K562 (cell line): ENCODE data around the gene PCID2. TPM values are rescaled to one million over a fixed set of nuclear protein-coding genes. Genes with fewer than 3 reads are reported as not detected.

Experiments
- ATAC-seq: fragments of 200-7000 bp; cut with Tn5 transposase; 3 replicates; pipeline ENCODE4 v1.9.1; 2020; ENCODE audit warnings: moderate library complexity
- BruUV-seq: library from RNA; stranded (reverse); fragments of 400-500 nt; replicated peaks from 2 replicates; lab custom pipeline; 2021; lab: Mats Ljungman, UMichigan
- CTCF ChIA-PET: fragments of 300-600 bp; formaldehyde crosslinking; extraction: SDS; loops from one replicate; lab custom pipeline; 2021; ENCODE audit warnings: low intra/inter-chr PET ratio; lab: Yijun Ruan, JAX
- POLR2A ChIA-PET: fragments of 300-600, 350-650 bp; sonication (Branson Sonifier 250); formaldehyde crosslinking; extraction: SDS; loops from one replicate; lab custom pipeline; 2021; ENCODE audit warnings: antibody characterized with exemption, inconsistent platforms; lab: Yijun Ruan, JAX
- DNase-seq, 4 experiments: peaks; one replicate each; pipeline versions ENCODE4 v3.0.0 to v3.0.0-alpha.2; 2011 to 2018; ENCODE audit warnings: low spot score in 3 of 4, mixed read lengths in 3 of 4; ENCODE audit errors: extremely low read depth in 1 of 4
- FAIRE-seq: peaks from 2 replicates; lab custom pipeline; 2011; peaks lifted over from hg19 to GRCh38; lab: Jason Lieb, UNC
- H2AFZ ChIP-seq: 2 replicates; pipeline ENCODE4 v1.6.0; 2011; ENCODE audit warnings: low read depth, low read length, control low read depth, inconsistent platforms
- H3K27ac ChIP-seq: fragments of 200-600 bp; 3 replicates; pipeline ENCODE4 v1.8.0; 2011; ENCODE audit warnings: low read depth, mild to moderate bottlenecking, control low read depth, inconsistent platforms, low read length, moderate library complexity, mixed read lengths; ENCODE audit errors: extremely low read depth
- H3K27me3 ChIP-seq, 2 experiments: fragments of 300-600 bp in 1 of 2; 2 replicates in 1 of 2; 3 replicates in 1 of 2; pipeline versions ENCODE4 v1.6.0 to v1.8.0; 2011; ENCODE audit warnings: inconsistent platforms in 2 of 2, low read length in 2 of 2, mild to moderate bottlenecking in 1 of 2, mixed read lengths in 1 of 2, moderate library complexity in 1 of 2; ENCODE audit not compliant: control insufficient read depth in 2 of 2, insufficient read depth in 2 of 2
- H3K36me3 ChIP-seq: fragments of 300-600 bp; 3 replicates; pipeline ENCODE4 v1.8.0; 2011; ENCODE audit warnings: mild to moderate bottlenecking, low read length, inconsistent platforms; ENCODE audit not compliant: control insufficient read depth, insufficient read depth
- H3K4me1 ChIP-seq, 2 experiments: fragments of 200-600 bp in 1 of 2; replicated peaks in 1 of 2; 2 replicates in 1 of 2; 3 replicates in 1 of 2; pipeline versions ENCODE4 v1.5.1 to v1.8.0; 2011; ENCODE audit warnings: inconsistent platforms in 2 of 2, low read length in 2 of 2, mild to moderate bottlenecking in 1 of 2, mixed read lengths in 1 of 2, moderate library complexity in 1 of 2; ENCODE audit not compliant: control insufficient read depth in 2 of 2, insufficient read depth in 2 of 2
- H3K4me2 ChIP-seq: 2 replicates; pipeline ENCODE4 v1.6.1; 2011; ENCODE audit warnings: low read length, control low read depth, inconsistent platforms, mixed read lengths; ENCODE audit not compliant: insufficient read depth
- H3K4me3 ChIP-seq: fragments of 200-600 bp; sonication (generic), shearing (Covaris generic); 2 replicates; pipeline ENCODE4 v1.5.1; 2016; ENCODE audit warnings: control low read depth, inconsistent platforms
- H3K79me2 ChIP-seq: fragments of 200-600 bp; 3 replicates; pipeline ENCODE4 v1.8.0; 2011; ENCODE audit warnings: low read length, inconsistent platforms; ENCODE audit not compliant: control insufficient read depth, insufficient read depth
- H3K9ac ChIP-seq, 2 experiments: 2 replicates each; pipeline versions ENCODE4 v1.6.0 to v1.6.1; 2011; ENCODE audit warnings: low read depth in 2 of 2, low read length in 2 of 2, control low read depth in 1 of 2, inconsistent platforms in 1 of 2, mild to moderate bottlenecking in 1 of 2, mixed read lengths in 1 of 2; ENCODE audit not compliant: insufficient read depth in 1 of 2
- H3K9me1 ChIP-seq: one replicate; pipeline ENCODE4 v1.6.0; 2011; ENCODE audit warnings: inconsistent platforms, mild to moderate bottlenecking, low read length, moderate library complexity; ENCODE audit not compliant: control insufficient read depth, insufficient read depth
- H3K9me3 ChIP-seq: replicated peaks from 2 replicates; pipeline ENCODE4 v1.5.1; 2011; ENCODE audit warnings: low read depth, low read length, inconsistent platforms; ENCODE audit not compliant: control insufficient read depth, insufficient read depth
- H4K20me1 ChIP-seq: replicated peaks from 2 replicates; pipeline ENCODE4 v1.6.1; 2011; ENCODE audit warnings: low read length, inconsistent platforms, mixed read lengths; ENCODE audit not compliant: control insufficient read depth, insufficient read depth
- MTF1 ChIP-seq: fragments of 250-450 bp; sonication (Bioruptor Pico); IDR thresholded peaks from 2 replicates; pipeline ENCODE4 v1.9.0; 2021; ENCODE audit warnings: moderate library complexity, mild to moderate bottlenecking, inconsistent platforms, borderline replicate concordance
- PCBP1 ChIP-seq: fragments of 200-400 bp; formaldehyde crosslinking; IDR thresholded peaks from 2 replicates; pipeline ENCODE4 v1.6.1; 2018; ENCODE audit warnings: mild to moderate bottlenecking, low read depth, low read length; ENCODE audit not compliant: poor library complexity, severe bottlenecking
- RFX5 ChIP-seq: IDR thresholded peaks from 2 replicates; pipeline ENCODE4 v1.6.1; 2011; ENCODE audit warnings: low read depth, mild to moderate bottlenecking, improper control_type of control experiment, low read length
- RUNX1 ChIP-seq: sonication (generic); IDR thresholded peaks from 2 replicates; pipeline ENCODE4 v1.6.1; 2016; ENCODE audit warnings: antibody characterized with exemption, low read depth
- WGBS: fragments of 100-300 bp; shearing (Covaris generic); methylation state at CpG from one replicate; pipeline ENCODE4 v1.1.6; 2016; ENCODE audit warnings: low coverage, mixed read lengths; ENCODE audit not compliant: insufficient coverage; ENCODE audit errors: missing lambda C conversion rate; 5-methylcytosine and 5-hydroxymethylcytosine counted together
- in situ Hi-C: fragments of 300-500 bp; cut with MboI; formaldehyde crosslinking; loops from 4 replicates; pipeline ENCODE4 v1.15.0; 2018; ENCODE audit warnings: inconsistent platforms, mixed read lengths
- intact Hi-C: fragments of 100-400 bp; cut with micrococcal nuclease; formaldehyde crosslinking; loops from 2 replicates; pipeline ENCODE4 v1.14.2; 2022
- polyA plus RNA-seq, 8 experiments: library from polyadenylated mRNA; depleted of rRNA in 4 of 8; stranded (reverse) in 5 of 8; unstranded in 3 of 8; fragments of >200 nt; fragmentation: Nextera tagmentation in 2 of 8; fragmentation: Illumina TruSeq in 1 of 8; extraction: Ambion mirVana in 2 of 8; extraction: Trizol in 1 of 8; gene quantifications; 2 replicates each; pipeline versions ENCODE4 v1.2.1 to v1.2.3, GENCODE V29; 2011 to 2014; ENCODE audit warnings: inconsistent platforms in 1 of 8, missing spikeins in 1 of 8
- total RNA-seq, 7 experiments: library from RNA; depleted of rRNA in 6 of 7; stranded (reverse); fragments of >200 nt in 6 of 7; fragmentation: Illumina TruSeq in 2 of 7; extraction: Trizol in 2 of 7; gene quantifications; 2 replicates each; pipeline versions ENCODE4 v1.2.1 to v1.2.3, GENCODE V29; 2011 to 2021; ENCODE audit warnings: low replicate concordance in 1 of 7
- TF ChIP-seq, protein P1 (sequence below): sonication (generic); formaldehyde crosslinking; IDR thresholded peaks from 2 replicates; pipeline ENCODE4 v1.8.1; 2023; ENCODE audit warnings: mild to moderate bottlenecking, missing genetic modification reagents

PCID2 gene
- total and polyA plus RNA-seq, 9 of the 15 experiments (the other 6 are each of a cell fraction or from before 2014, with no cell fraction given): 39.6 to 117 (median 59.6) TPM

DNA sequence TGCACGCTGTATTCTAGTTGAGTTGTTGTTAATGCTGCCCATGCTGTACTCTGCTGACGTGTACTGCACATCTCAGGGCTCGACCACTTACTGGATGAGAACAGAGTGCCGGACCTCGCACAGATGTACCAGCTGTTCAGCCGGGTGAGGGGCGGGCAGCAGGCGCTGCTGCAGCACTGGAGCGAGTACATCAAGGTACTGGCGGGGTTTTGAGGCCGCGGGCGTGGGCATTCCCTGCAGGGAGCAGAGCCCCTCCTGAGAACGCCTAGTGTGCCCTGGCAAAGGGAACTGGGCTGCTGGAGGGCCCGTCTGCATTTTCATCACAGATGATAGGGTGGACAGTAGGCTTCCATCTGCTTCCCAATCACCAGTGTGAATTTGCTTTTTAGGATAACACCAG is 30.9 kb upstream of the PCID2 start:
- no TSS peak for BruUV-seq
- in situ Hi-C loops (no loop called here), intact Hi-C loops (no loop called here)
- Histone ChIP-seq H3K9me1 (no peaks in the 10 kb centered on the region), H3K36me3 (peaks cover 77% of the 10 kb centered on the region; the same call in 2 of the 3 replicates), H3K9ac (0 out of 4 replicates have a peak overlapping the region, but pooled peaks of 1 of the 2 experiments have one; percentile 9), H4K20me1 (no peaks in the 10 kb centered on the region), H3K4me3 (no peak overlapping the region), H3K27me3 (no peaks in the 10 kb centered on the region), H3K4me1 (no peaks in the 10 kb centered on the region), H3K4me2 (no peak overlapping the region), H2AFZ (no peak overlapping the region), H3K9me3 (no peaks in the 10 kb centered on the region), H3K79me2 (no peaks in the 10 kb centered on the region), H3K27ac (no peak overlapping the region)
- no peak for ATAC-seq
- CTCF ChIA-PET: no interaction called here
- TF ChIP-seq RFX5 (no peak), MTF1 (CRISPR knock-in tag) (no peak)
- no peak for DNase-seq
- POLR2A ChIA-PET: no interaction called here
- FAIRE-seq: no peak
- 98% methylated on average over 9 of the region's 15 CpGs for WGBS

DNA sequence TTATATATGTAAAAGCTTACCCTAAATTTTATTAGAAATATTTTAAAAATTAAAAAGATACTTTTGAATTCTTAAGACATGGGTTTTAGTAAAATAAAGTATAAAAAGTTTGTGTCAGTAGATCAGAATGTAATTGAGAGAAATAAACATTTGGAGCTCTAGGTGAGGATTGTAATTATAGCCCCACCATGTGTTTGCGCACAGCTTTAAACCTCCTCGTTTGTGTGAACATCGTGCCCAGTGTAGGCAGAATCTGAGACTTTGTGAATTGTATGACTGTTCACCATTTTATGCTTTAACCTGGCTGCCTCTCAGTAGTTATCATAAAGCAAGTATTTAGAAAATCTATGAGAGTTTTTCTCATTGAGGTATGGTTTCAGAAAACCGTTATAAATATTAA is 30.1 kb upstream of the PCID2 start:
- FAIRE-seq: no peak
- peaks cover 75% of the 10 kb centered on the region; the same call in 2 of the 3 replicates for H3K36me3 ChIP-seq
- POLR2A ChIA-PET: no interaction called here

More for the DNA sequence above, 30.1 kb upstream of the PCID2 start:
- WGBS: 95% methylated on average over 4 of the region's 4 CpGs
- Histone ChIP-seq H4K20me1 (no peaks in the 10 kb centered on the region), H3K4me3 (no peak overlapping the region), H3K27me3 (no peaks in the 10 kb centered on the region), H3K79me2 (no peaks in the 10 kb centered on the region), H3K9me3 (no peaks in the 10 kb centered on the region), H2AFZ (no peak overlapping the region), H3K4me1 (no peaks in the 10 kb centered on the region), H3K4me2 (no peak overlapping the region), H3K27ac (no peak overlapping the region), H3K9ac (no peak overlapping the region), H3K9me1 (no peaks in the 10 kb centered on the region)
- DNase-seq (no peak), ATAC-seq (no peak)
- in situ Hi-C loops: no loop called here
- CTCF ChIA-PET: no interaction called here
- intact Hi-C loops: no loop called here
- no peak for TF ChIP-seq RUNX1
- TF ChIP-seq, protein P1, sequence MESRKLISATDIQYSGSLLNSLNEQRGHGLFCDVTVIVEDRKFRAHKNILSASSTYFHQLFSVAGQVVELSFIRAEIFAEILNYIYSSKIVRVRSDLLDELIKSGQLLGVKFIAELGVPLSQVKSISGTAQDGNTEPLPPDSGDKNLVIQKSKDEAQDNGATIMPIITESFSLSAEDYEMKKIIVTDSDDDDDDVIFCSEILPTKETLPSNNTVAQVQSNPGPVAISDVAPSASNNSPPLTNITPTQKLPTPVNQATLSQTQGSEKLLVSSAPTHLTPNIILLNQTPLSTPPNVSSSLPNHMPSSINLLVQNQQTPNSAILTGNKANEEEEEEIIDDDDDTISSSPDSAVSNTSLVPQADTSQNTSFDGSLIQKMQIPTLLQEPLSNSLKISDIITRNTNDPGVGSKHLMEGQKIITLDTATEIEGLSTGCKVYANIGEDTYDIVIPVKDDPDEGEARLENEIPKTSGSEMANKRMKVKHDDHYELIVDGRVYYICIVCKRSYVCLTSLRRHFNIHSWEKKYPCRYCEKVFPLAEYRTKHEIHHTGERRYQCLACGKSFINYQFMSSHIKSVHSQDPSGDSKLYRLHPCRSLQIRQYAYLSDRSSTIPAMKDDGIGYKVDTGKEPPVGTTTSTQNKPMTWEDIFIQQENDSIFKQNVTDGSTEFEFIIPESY (CRISPR knock-in tag): 0 out of 2 replicates have a peak, but pooled peaks have one; percentile 23
- no peak for TF ChIP-seq PCBP1
- no TSS peak for BruUV-seq
